Adrenal gland (tissue), 12 donors: ENCODE results near the gene NDUFB8. TPM values are rescaled to one million over a fixed set of nuclear protein-coding genes. Genes with fewer than 3 reads are reported as not detected.

Experiments used
- DNase-seq, 7 donors: peaks; one replicate each; pipeline ENCODE4 v3.0.0-alpha.2; 2019 to 2020
- H3K27ac ChIP-seq, 5 donors: fragments of 200-600 bp; sonication (generic) in 4 of 5; 1 replicate in 3 of 5; 2 replicates in 2 of 5; pipeline versions ENCODE4 v1.5.1 to v1.8.0; 2016 to 2020; ENCODE audit warnings: mild to moderate bottlenecking in 1 of 5
- H3K27me3 ChIP-seq: fragments of 200-600 bp; 2 replicates; pipeline ENCODE4 v1.8.0; 2021
- H3K36me3 ChIP-seq, 2 donors: fragments of 200-600 bp; replicated peaks in 1 of 2; 1 replicate in 1 of 2; 2 replicates in 1 of 2; pipeline versions ENCODE4 v1.5.1 to v1.8.0; 2018 to 2022
- H3K4me1 ChIP-seq, 2 donors: fragments of 200-600 bp; replicated peaks in 1 of 2; 1 replicate in 1 of 2; 2 replicates in 1 of 2; pipeline versions ENCODE4 v1.5.1 to v1.8.0; 2018 to 2021
- H3K4me3 ChIP-seq, 4 donors: fragments of 200-600 bp; sonication (generic) in 3 of 4; one replicate each; pipeline ENCODE4 v1.5.1; 2016 to 2018
- H3K9me3 ChIP-seq, 3 donors: fragments of 200-600 bp; sonication (generic) in 1 of 3; replicated peaks in 1 of 3; 1 replicate in 2 of 3; 2 replicates in 1 of 3; pipeline versions ENCODE4 v1.5.1 to v1.8.0; 2016 to 2021
- POLR2A ChIP-seq, 2 donors: fragments of 450-650 bp; IDR thresholded peaks; one replicate each; pipeline ENCODE4 v1.6.1; 2017; ENCODE audit warnings: antibody characterized with exemption in 2 of 2, mild to moderate bottlenecking in 2 of 2, moderate library complexity in 1 of 2
- WGBS, 4 donors: extraction: QIAGEN DNeasy Blood & Tissue Kit in 2 of 4; methylation state at CpG; one replicate each; pipeline versions ENCODE4 v1.1.5 to v1.1.7; 2013 to 2017; 5-methylcytosine and 5-hydroxymethylcytosine counted together
- intact Hi-C, 2 donors: fragments of 100-400 bp; cut with DNase I; formaldehyde crosslinking; loops; one replicate each; pipeline versions ENCODE4 v1.14.1 to v1.15.0; 2022 to 2023
- polyA plus RNA-seq, 3 donors: library from polyadenylated mRNA; stranded (reverse); fragments of 200-250 nt in 2 of 3; fragments of 350-450 nt in 1 of 3; fragmentation: Illumina TruSeq in 1 of 3; extraction: RNeasy Lipid Tissue Mini Kit (QIAGEN cat#74804) in 1 of 3; gene quantifications; one replicate each; pipeline ENCODE4 v1.2.3, GENCODE V29; 2013 to 2014
- total RNA-seq, 9 donors: library from RNA; depleted of rRNA in 4 of 9; stranded (reverse); fragments of >200 nt in 4 of 9; fragments of 120-200 nt in 1 of 9; fragmentation: NEBNext Ultra II Directional in 1 of 9; extraction: Animal tissue kit (Norgen Biotek cat#: 25700) in 1 of 9; gene quantifications; one replicate each; pipeline versions ENCODE4 v1.1.0 to v1.2.4, GENCODE V29; 2013 to 2023
- TF ChIP-seq, protein P1 (sequence below), 6 experiments: fragments of 450-650 bp in 4 of 6; fragments of 200-600 bp in 2 of 6; sonication (generic) in 1 of 6; IDR thresholded peaks; 1 replicate in 5 of 6; 2 replicates in 1 of 6; pipeline versions ENCODE4 v1.5.1 to v1.8.0; 2016 to 2021; ENCODE audit warnings: antibody characterized with exemption in 6 of 6, mild to moderate bottlenecking in 2 of 6, moderate library complexity in 1 of 6
- donor health status: healthy with polysubstance abuse.
- donor health status: Bipolar disorder and iron deficiency.
- donor health status: DM: yes; HTN: yes; CAD: no.
- donor health status: DM: no; HTN: no; CAD: no.
- donor health status: DM: no; HTN: no; CAD: no.
- donor health status: DM: yes; HTN: yes; CAD: no.

The NDUFB8 gene
- total and polyA plus RNA-seq, 12 donors, result 181 to 689 (median 222) TPM

- WGBS, 4 donors, result 84 to 90% (median 87%) methylated on average over 7 of the region's 7 CpGs
Observed at GRCh38 chr10:100510533-100511308, 18.9 kb downstream of the NDUFB8 start.

GRCh38 chr10:100509241-100509840 lies 20.3 kb downstream of the NDUFB8 start:
- intact Hi-C loops, result loop anchor here in 1 of 2 donors (5.0 kb wide), 1 partner anchor 72 kb away; no protein-coding TSS in a partner anchor
- 79 to 84% (median 82%) methylated on average over 8 of the region's 8 CpGs for WGBS, 4 donors
- no peak for TF ChIP-seq POLR2A (IDR thresholded peaks at IDR 0.05)
- TF ChIP-seq, protein P1, sequence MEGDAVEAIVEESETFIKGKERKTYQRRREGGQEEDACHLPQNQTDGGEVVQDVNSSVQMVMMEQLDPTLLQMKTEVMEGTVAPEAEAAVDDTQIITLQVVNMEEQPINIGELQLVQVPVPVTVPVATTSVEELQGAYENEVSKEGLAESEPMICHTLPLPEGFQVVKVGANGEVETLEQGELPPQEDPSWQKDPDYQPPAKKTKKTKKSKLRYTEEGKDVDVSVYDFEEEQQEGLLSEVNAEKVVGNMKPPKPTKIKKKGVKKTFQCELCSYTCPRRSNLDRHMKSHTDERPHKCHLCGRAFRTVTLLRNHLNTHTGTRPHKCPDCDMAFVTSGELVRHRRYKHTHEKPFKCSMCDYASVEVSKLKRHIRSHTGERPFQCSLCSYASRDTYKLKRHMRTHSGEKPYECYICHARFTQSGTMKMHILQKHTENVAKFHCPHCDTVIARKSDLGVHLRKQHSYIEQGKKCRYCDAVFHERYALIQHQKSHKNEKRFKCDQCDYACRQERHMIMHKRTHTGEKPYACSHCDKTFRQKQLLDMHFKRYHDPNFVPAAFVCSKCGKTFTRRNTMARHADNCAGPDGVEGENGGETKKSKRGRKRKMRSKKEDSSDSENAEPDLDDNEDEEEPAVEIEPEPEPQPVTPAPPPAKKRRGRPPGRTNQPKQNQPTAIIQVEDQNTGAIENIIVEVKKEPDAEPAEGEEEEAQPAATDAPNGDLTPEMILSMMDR (IDR thresholded peaks at IDR 0.05), result no peak

More at GRCh38 chr10:100510533-100511308, 18.9 kb downstream of the NDUFB8 start:
- no peak overlapping the region for H3K4me3 ChIP-seq
- peaks cover 0 to 6% of the 10 kb centered on the region in 2 donors for H3K36me3 ChIP-seq
- intact Hi-C loops, result loop anchor here in 1 of 2 donors (10.0 kb wide), 1 partner anchor 76 kb away; no protein-coding TSS in a partner anchor
- H3K27me3 ChIP-seq, result no peaks in the 10 kb centered on the region
- H3K9me3 ChIP-seq, result no peaks in the 10 kb centered on the region
- no peak overlapping the region for H3K27ac ChIP-seq
- no peaks in the 10 kb centered on the region for H3K4me1 ChIP-seq
- TF ChIP-seq POLR2A (IDR thresholded peaks at IDR 0.05), result no peak
- TF ChIP-seq, protein P1 (IDR thresholded peaks at IDR 0.05), result no peak
- peak in 1 of 7 donors; percentile 5 for DNase-seq

DNA sequence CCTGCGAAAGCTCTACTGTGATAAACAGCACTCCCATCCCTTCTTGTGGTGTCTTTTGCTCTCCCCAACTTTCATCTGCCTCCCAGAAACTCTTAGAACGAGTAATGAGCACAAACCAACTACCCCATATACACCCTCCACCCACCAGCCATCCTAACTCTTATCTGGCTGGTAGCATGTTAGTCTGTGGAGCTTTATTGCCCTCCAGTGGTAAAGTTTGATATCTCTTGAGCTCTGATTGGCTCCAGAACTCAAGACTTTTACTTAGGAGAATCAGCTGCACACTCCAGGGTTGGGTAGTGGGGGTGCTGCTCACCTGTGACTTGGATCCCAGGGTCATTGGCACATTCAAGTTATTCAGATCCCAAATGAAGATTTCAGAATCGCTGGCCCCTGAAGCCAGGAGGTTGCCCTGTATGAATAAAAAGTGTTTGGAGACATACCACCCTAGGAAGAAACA lies 20.9 kb downstream of the NDUFB8 start:
- peak in 1 of 7 donors; percentile 14 for DNase-seq
- H3K27ac ChIP-seq, result no peak overlapping the region
- no peak overlapping the region for H3K4me3 ChIP-seq
- 47 to 58% (median 55%) methylated on average over 3 of the region's 3 CpGs for WGBS, 4 donors
- H3K27me3 ChIP-seq, result no peaks in the 10 kb centered on the region
- intact Hi-C loops, result loop anchor here in 1 of 2 donors (5.0 kb wide), 1 partner anchor 71 kb away; no protein-coding TSS in a partner anchor
- no peak for TF ChIP-seq POLR2A (IDR thresholded peaks at IDR 0.05)
- TF ChIP-seq, protein P1 (IDR thresholded peaks at IDR 0.05), result peak; percentile 30 to 77 (median 60)
- peaks cover 0 to 6% of the 10 kb centered on the region in 2 donors for H3K36me3 ChIP-seq
- no peaks in the 10 kb centered on the region for H3K9me3 ChIP-seq
- H3K4me1 ChIP-seq, result peaks cover 0 to 5% of the 10 kb centered on the region in 2 donors

More at GRCh38 chr10:100509241-100509840, 20.3 kb downstream of the NDUFB8 start:
- H3K4me3 ChIP-seq, result no peak overlapping the region
- H3K27ac ChIP-seq, result no peak overlapping the region
- no peak for DNase-seq
- peaks cover 0 to 6% of the 10 kb centered on the region in 2 donors for H3K36me3 ChIP-seq
- H3K27me3 ChIP-seq, result no peaks in the 10 kb centered on the region
- H3K9me3 ChIP-seq, result no peaks in the 10 kb centered on the region
- H3K4me1 ChIP-seq, result no peaks in the 10 kb centered on the region

DNA sequence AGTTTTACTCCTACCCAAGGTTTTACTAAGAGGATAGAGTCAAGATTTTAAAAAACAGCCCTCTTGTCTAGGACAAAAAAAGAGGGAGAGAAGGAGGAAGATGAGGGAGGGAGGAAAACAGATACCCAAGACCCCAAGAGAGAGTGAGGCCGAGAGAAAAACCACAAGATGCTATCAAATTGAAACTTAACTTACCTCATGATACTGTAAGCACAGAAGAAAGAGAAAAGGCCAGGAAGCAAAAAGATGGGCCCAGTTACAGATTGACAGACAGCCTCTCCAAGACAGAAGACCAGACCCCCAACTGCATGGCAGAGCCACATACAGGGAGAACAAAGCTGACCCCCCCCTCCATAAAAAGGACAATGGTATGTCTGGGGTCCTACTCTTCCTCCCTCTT lies 21.4 kb downstream of the NDUFB8 start:
- 56 to 62% (median 59%) methylated on average over 1 of the region's 1 CpG for WGBS, 4 donors
- H3K27ac ChIP-seq, result no peak overlapping the region
- peaks cover 0 to 6% of the 10 kb centered on the region in 2 donors for H3K36me3 ChIP-seq
- no peaks in the 10 kb centered on the region for H3K27me3 ChIP-seq
- H3K4me3 ChIP-seq, result no peak overlapping the region
- H3K9me3 ChIP-seq, result no peaks in the 10 kb centered on the region
- DNase-seq, result no peak
- H3K4me1 ChIP-seq, result peaks cover 0 to 6% of the 10 kb centered on the region in 2 donors
- intact Hi-C loops, result loop anchor here in 1 of 2 donors (5.0 kb wide), 1 partner anchor 71 kb away; no protein-coding TSS in a partner anchor
- TF ChIP-seq, protein P1 (IDR thresholded peaks at IDR 0.05), result no peak
- TF ChIP-seq POLR2A (IDR thresholded peaks at IDR 0.05), result no peak
